Measurements from ENCODE around the gene PPBP. TPM values are rescaled to one million over a fixed set of nuclear protein-coding genes. Genes with fewer than 3 reads are reported as not detected.

The PPBP gene
- total RNA-seq, 3 donors from 2014 or later = not detected

DNA sequence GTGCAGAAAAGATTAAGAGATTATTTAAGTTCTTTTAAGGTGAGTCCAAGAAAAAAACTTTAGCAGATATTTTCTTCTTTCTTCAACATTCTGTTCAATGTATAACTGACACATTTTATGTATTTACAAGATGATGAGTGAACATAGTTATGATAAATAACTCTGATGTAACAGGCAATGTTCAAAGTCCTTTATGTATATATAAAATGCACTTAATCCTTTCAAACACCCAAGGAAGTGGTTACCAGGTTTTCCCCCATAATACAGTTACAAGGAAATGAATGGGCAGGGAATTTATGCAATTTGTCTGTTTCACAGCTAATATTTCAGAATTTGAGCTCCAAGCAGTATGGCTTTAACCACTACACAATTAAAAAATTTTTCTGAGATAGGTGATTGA is 42.3 kb upstream of the PPBP start:
- DNase-seq (no peak), ATAC-seq (peak; percentile 74)
- TF ChIP-seq, protein P1, sequence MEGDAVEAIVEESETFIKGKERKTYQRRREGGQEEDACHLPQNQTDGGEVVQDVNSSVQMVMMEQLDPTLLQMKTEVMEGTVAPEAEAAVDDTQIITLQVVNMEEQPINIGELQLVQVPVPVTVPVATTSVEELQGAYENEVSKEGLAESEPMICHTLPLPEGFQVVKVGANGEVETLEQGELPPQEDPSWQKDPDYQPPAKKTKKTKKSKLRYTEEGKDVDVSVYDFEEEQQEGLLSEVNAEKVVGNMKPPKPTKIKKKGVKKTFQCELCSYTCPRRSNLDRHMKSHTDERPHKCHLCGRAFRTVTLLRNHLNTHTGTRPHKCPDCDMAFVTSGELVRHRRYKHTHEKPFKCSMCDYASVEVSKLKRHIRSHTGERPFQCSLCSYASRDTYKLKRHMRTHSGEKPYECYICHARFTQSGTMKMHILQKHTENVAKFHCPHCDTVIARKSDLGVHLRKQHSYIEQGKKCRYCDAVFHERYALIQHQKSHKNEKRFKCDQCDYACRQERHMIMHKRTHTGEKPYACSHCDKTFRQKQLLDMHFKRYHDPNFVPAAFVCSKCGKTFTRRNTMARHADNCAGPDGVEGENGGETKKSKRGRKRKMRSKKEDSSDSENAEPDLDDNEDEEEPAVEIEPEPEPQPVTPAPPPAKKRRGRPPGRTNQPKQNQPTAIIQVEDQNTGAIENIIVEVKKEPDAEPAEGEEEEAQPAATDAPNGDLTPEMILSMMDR (IDR thresholded peaks at IDR 0.05) = no peak
- intact Hi-C loops (cut with DNase I, micrococcal nuclease) = loop anchor here in 1 of 2 donors (10.0 kb wide), 1 partner anchor 165 kb away; the partner anchor contains the start of gene CXCL1
- Histone ChIP-seq H3K4me1 (ENCODE audit: low read depth) (peaks cover 8% of the 10 kb centered on the region), H3K4me3 (no peak overlapping the region), H3K9me3 (no peaks in the 10 kb centered on the region), H3K36me3 (ENCODE audit: low read depth) (no peaks in the 10 kb centered on the region)

DNA sequence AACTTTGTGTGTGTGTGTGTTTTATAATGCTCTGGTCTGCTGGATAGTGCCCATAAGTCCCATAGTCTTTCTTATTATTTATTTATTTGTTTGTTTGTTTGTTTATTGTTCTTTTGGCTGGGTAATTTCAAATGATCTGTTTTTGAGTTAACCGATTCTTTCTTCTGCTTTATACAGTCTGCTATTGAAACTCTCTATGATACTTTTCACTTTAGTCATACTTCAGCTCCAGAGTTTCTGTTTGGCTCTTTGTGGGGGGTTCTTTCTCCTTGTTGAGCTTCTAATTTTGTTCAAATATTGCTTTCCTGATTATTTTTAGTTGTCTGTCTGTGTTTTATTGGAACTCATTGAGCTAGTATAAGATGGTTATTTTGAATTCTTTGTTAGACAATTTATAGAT is 40.5 kb upstream of the PPBP start:
- Histone ChIP-seq H3K36me3 (ENCODE audit: low read depth) (no peaks in the 10 kb centered on the region), H3K4me1 (ENCODE audit: low read depth) (peaks cover 8% of the 10 kb centered on the region), H3K4me3 (no peak overlapping the region), H3K9me3 (no peaks in the 10 kb centered on the region)
- no peak for ATAC-seq
- TF ChIP-seq, protein P1 (IDR thresholded peaks at IDR 0.05) = no peak
- DNase-seq = no peak
- intact Hi-C loops (cut with DNase I, micrococcal nuclease) = no loop called here

DNA sequence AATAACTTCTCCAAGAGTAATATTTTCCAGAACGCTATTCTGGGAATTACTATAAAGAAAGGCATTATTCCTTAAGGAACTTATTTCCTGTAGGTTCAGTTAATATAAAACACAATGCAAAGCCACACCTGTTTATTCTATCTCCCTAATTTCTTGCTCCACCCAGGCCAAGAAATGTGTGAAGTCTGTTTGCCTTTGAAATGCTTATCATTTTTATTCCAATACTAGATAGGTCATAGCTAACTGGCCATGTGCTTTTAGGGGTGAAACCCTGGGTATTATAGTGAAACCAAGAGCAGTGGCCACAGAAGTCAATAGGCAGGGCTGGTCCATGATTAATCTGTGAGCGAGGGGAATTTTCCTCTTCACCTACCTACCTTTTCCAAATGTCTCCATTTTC is 35.7 kb upstream of the PPBP start:
- Histone ChIP-seq H3K9me3 (no peaks in the 10 kb centered on the region), H3K4me1 (ENCODE audit: low read depth) (no peaks in the 10 kb centered on the region), H3K36me3 (ENCODE audit: low read depth) (no peaks in the 10 kb centered on the region), H3K4me3 (no peak overlapping the region)
- DNase-seq (peak in 1 of 3 donors; percentile 56), ATAC-seq (peak; percentile 97)
- TF ChIP-seq, protein P1 (IDR thresholded peaks at IDR 0.05) = no peak
- intact Hi-C loops (cut with DNase I, micrococcal nuclease) = no loop called here

DNA sequence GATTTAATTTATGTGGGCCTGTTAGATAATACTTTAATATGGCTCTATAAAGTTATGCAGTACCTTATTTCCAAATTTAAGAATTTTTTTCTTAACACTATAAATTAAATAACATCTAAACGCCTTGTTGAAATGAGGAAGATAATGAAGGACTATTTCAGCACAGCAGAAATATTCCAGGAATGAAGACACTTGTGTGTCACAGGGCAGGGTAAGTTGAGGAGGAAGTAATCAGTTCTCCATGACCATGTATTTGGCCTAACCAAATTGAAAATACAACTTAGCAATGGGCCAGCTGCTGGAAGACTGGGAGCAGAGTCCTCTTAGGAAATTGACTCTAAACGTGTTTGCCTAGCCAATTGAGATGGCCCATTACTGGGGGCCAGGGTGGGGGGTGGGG is 33.6 kb upstream of the PPBP start:
- DNase-seq = no peak
- no peaks in the 10 kb centered on the region for H3K9me3 ChIP-seq
- no peak for ATAC-seq
- intact Hi-C loops (cut with DNase I, micrococcal nuclease) = no loop called here
- TF ChIP-seq, protein P1 (IDR thresholded peaks at IDR 0.05) = no peak
- H3K36me3 ChIP-seq (ENCODE audit: low read depth) = no peaks in the 10 kb centered on the region
- no peak overlapping the region for H3K4me3 ChIP-seq
- H3K4me1 ChIP-seq (ENCODE audit: low read depth) = no peaks in the 10 kb centered on the region

DNA sequence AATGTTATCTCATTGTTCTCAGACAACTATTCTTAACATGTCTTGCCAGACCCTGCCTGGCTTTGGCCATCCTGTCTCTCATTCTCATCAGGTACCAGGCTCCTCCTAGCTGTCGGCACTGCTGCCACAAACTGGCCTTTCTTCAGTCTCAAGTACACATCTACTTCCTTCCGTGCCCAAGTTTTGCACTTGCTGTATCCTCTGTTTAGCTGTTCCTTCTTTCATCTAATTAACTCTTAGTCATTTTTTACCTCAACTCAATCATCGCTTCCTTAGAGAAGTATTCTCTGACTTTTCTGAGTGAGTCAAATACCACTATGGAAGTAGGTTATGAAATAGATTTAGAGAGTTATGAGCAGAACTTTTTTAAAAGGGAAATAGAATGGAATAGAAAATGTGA is 30.8 kb upstream of the PPBP start:
- Histone ChIP-seq H3K4me3 (no peak overlapping the region), H3K36me3 (ENCODE audit: low read depth) (no peaks in the 10 kb centered on the region), H3K4me1 (ENCODE audit: low read depth) (no peaks in the 10 kb centered on the region), H3K9me3 (no peaks in the 10 kb centered on the region)
- ATAC-seq = peak; percentile 37
- intact Hi-C loops (cut with DNase I, micrococcal nuclease) = no loop called here
- no peak for DNase-seq
- TF ChIP-seq, protein P1 (IDR thresholded peaks at IDR 0.05) = no peak

DNA sequence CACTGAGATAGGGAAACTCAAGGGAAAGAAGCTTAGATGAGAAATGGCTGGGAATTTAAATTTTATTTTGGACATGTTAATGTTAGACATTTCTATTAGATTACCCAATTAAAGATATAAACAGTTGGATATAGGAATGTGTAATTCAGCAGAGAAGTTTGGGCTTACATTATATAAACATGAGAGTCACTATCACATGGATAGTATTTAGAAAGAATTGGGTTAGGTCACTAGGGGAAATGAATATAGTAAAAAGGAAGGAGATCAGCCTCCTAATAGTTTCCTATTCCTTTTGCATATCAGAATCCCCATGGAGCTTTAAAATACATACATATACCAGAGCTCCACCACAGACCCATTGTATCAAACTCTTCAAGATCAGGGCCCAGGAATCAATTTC is 30.1 kb upstream of the PPBP start:
- H3K36me3 ChIP-seq (ENCODE audit: low read depth) = no peaks in the 10 kb centered on the region
- no peak for ATAC-seq
- H3K4me1 ChIP-seq (ENCODE audit: low read depth) = no peaks in the 10 kb centered on the region
- intact Hi-C loops (cut with DNase I, micrococcal nuclease) = no loop called here
- TF ChIP-seq, protein P1 (IDR thresholded peaks at IDR 0.05) = no peak
- no peak for DNase-seq
- H3K9me3 ChIP-seq = no peaks in the 10 kb centered on the region
- no peak overlapping the region for H3K4me3 ChIP-seq

All from mucosa of descending colon (tissue), 3 donors.